Measurements from ENCODE around the gene TNNT2.

Gene TNNT2

GRCh38 chr1:201376107-201376463, 1.4 kb downstream of the TNNT2 start:
- no peak for DNase-seq

- no peak for DNase-seq
Observed at GRCh38 chr1:201375169-201375568, 2.3 kb downstream of the TNNT2 start.

- DNase-seq: no peak
Observed at GRCh38 chr1:201374364-201374763, 3.1 kb downstream of the TNNT2 start.

DNA sequence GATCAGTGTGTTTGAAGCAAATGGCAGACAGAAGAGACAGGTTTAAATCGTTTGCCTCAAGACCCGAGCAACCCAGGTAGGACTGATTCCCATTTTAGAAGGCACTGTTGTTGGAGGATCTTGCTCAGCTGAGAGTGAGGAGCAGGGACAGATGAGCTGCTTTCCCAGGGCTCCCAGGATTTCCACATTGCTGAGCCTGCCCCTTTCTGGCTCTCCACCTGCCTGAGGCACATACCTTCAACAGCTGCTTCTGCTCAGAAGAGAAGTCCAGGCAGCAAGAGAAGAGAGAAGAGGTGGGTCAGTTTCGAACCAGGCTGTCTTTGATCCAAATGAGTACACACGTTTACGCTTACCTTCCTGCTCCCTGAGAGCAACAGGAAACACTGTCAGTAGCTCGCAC, 5.7 kb downstream of the TNNT2 start:
- no peak for DNase-seq

DNA sequence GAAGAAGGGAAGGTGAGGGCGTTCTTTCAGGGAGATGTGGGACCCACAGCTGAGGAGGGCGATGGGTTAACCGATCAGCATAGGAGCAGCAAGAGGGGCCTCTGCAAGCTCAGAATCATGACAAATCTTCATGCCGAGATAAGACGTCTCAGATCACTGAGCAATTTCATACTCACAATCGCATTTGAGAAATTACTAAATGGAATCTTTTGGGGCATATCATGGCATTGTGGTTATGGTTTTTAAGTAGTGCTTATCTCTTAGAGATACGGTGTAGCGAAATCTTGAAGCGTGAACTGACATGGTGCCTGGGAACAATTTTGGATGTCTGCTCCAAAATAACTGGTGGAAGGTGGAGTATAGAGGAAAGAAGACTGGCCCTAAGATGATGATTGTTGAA, 6.2 kb downstream of the TNNT2 start:
- DNase-seq: no peak

DNA sequence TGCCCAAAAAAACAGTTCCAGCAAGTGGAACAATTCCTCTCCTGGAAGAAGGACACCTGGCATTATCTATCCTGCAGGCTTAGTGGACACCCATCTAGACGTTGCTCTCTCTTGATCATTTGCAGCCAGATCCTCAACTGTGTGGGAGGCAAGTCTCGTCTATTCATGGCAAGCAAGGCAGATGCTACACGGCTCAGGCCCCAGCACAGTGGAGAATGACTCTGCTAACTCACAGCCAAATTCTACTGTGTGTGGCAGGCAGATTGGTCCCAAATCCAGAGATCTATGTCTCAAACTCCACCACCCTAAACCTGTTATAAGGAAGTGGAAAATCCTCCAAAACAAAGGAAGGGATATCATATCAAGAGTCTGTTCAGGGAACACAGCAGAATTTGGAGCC, 7.0 kb downstream of the TNNT2 start:
- no peak for DNase-seq

DNA sequence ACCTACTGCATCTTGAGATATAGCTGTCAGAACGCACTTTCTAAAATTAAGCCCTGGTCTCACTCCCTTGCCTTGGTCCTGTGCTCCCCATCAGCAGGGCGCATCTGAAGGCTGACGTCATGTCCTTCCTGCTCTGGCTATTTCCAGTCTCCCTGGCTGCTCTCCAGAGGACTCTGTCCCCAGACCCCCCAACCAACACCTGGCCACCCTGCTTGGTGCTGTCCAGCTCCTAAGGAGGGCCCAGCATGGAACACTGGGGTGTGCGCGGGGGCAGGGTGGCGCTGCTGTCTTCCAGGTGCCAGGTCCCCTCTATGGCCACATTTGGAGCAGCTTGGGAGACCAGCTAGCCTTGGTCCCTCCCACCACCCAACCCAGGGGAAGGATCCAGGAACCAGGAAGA, 8.3 kb downstream of the TNNT2 start:
- DNase-seq: no peak

GRCh38 chr1:201366696-201367095, 10.8 kb downstream of the TNNT2 start:
- no peak for DNase-seq

GRCh38 chr1:201365251-201365650, 12.2 kb downstream of the TNNT2 start:
- DNase-seq: no peak

GRCh38 chr1:201364808-201365105, 12.7 kb downstream of the TNNT2 start:
- no peak for DNase-seq

GRCh38 chr1:201363467-201363866, 14.0 kb downstream of the TNNT2 start:
- DNase-seq: no peak

DNA sequence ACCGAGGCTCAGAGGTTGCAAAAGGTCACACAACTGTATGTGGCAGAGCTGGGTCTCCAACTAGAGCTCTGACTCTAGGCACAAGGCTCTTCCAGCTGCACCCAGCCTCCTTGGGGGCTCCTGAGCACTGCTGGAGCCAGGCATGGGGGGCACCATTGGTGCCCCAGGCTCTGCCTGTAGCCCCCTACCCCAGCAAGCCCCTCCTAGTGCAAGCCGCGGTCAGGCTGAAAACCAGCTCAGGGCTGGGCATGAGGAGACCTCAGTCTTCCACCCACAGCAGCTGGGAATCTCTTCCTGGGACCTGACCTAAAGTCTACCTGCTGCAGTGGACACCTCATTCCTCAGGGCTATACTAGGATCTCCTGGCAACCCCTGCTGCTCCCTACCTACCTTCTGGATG, 14.6 kb downstream of the TNNT2 start:
- no peak for DNase-seq

- peak; percentile 65 for DNase-seq
Observed at GRCh38 chr1:201361652-201362504, 15.6 kb downstream of the TNNT2 start.

- no peak for DNase-seq
Observed at GRCh38 chr1:201360901-201361651, 16.4 kb downstream of the TNNT2 start.

DNA sequence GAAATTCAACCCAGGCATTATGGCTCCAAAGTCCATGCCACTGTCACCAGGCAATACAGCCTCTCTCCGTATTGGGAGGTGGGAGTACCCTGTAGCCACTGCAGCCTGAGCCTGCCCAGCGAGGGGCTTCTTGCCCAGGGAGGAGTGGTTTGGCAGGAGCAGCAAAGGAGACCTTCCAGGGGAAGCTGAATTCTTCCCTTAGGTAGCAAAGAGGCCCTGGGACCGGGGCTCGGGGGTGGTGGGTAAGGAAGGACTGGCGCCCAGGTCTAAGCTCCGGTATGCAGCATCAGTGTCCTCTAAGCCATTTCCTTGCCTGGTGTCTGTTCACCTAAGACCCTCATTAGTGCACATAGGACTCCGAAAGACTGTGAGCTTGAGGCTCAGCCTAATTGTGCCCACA, 17.0 kb downstream of the TNNT2 start:
- no peak for DNase-seq

- DNase-seq: no peak
Observed at GRCh38 chr1:201359873-201360210, 17.6 kb downstream of the TNNT2 start.

GRCh38 chr1:201359031-201359872, 18.2 kb downstream of the TNNT2 start:
- no peak for DNase-seq

- DNase-seq: no peak
Observed at GRCh38 chr1:201358596-201358995, 18.9 kb downstream of the TNNT2 start.

- DNase-seq: no peak
Observed at GRCh38 chr1:201357636-201358348, 19.7 kb downstream of the TNNT2 start.

GRCh38 chr1:201357211-201357610, 20.3 kb downstream of the TNNT2 start:
- no peak for DNase-seq

GRCh38 chr1:201356701-201357100, 20.8 kb downstream of the TNNT2 start:
- DNase-seq: no peak

GRCh38 chr1:201356236-201356635, 21.2 kb downstream of the TNNT2 start:
- no peak for DNase-seq

DNA sequence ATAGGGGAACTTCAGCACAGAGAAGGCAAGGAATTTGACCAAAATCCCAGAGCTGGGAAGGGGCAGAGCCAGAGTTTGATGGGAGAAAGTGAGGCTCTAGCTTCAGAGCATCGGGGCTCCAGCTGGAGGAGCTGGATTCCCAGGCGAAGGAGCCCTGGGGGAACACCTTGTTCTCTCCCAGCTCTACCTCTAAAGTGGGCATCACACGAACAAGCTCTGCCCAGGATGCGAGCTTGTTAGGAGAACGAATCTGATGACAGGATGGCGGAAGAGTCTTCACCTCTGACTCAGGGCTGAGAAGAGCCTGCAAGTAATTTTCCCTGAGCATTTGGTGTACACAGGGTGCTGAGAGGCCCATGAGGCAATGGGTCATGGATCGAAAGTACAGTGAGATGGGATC, 22.0 kb downstream of the TNNT2 start:
- DNase-seq: no peak

Measured in activated CD8-positive, alpha-beta memory T cell treated with anti-CD3 and anti-CD28 coated beads for 24 hours (primary cell).